GM21367 (cell line): ENCODE measurements around the gene COX7B2.

Experiments
- ATAC-seq: cut with Tn5 transposase; IDR thresholded peaks from one replicate; pipeline ENCODE4 v1.9.1; 2021; ENCODE audit not compliant: unreplicated experiment

COX7B2 gene, protein sequence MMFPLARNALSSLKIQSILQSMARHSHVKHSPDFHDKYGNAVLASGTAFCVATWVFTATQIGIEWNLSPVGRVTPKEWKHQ

DNA sequence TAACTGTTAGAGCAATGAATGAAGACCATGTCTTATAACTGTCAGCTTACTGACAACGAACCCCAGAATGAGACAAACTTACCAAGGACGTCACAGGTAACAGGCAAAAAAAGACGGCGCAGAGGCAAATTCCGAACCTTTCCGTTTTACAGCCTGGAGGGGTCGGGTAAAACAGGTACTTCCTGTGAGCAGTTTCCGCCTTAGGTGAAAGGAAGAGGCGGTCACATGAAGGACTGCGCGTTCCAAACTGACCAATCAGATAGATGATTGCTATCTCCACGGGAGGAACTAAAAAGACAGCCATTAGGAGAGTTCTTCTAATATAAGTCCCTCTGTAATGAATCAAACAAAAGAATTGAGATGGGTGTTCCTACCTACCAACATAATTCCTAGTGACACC, at the start of gene COX7B2:
Gene COX7B2 (minus strand): TSS at position 168 of the 400 bp plus-strand sequence. CDS start 174,053 bp downstream, outside the sequence.
- no peak for ATAC-seq

DNA sequence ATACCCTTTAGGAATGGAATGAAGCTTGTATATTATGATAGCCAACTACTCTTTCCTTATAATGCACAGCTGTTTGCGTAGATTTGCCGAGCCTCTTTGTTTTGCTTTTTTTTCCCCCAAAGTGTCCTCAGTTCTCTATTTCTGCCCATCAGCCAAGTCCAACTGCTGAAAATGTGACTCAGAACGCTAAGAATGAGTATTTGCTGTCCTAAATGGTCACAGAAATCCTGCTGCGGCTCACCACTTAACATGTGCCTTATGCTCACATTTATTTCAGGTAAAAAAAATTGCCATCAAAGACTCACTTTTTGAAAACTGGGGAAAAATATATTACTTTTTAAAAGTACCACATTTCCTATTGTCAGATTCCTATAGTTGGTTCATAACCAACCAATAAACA, 47.4 kb upstream of the COX7B2 start:
- no peak for ATAC-seq

DNA sequence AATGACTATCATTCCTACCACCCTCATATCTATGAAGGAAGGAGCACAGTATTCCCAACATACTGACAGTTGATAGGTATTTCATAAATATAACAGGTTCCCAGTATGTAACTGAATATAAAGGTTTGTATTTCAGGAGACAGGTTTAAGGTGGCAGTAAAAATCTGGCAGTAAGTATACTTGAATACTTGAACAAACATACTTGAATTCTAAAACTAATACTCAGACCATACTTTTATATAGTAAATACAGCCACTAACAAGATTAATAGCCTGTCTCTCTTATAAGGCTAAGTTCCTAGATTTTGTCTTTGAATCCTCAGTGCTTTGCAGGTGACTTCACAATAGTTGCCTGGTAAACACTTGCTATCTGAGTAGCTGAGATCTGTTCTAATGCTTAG, 46.6 kb upstream of the COX7B2 start:
- ATAC-seq, result no peak

DNA sequence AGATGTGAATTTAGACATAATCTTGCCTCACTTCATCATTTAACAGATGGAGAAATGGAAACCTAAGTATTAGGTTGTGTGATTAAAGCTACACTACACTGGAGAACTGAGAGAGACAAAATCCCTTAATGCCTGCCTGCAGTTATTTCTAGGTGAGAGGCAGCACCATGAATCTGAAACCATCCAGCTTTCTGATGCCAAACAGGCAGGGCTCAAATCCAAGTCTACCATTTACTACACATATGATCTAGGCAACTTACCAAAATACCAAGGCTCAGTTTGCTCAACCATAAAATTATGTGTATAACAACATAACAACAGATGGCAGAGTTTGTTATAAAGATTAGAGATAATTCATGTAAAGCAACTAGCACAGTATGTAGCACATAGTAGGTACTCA, 45.6 kb upstream of the COX7B2 start:
- no peak for ATAC-seq

DNA sequence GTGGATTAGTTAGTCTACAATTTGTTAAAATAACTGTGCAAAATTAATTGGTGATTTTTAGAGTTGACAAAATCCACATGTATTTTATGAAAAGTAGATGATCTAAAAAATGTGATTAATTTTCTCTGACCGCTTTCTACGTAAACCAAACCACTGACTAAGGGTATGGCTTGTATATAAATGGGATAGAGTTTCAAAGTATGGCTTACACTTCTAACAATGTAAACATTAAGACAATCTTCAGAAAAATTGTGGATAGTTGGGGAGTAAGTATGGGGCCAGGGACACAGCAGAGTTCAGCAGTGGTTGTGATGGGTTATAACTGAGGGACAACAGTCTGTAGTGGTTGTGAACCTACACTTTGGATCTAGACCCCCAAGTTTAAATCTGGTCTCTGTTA, 44.5 kb upstream of the COX7B2 start:
- ATAC-seq, result no peak

DNA sequence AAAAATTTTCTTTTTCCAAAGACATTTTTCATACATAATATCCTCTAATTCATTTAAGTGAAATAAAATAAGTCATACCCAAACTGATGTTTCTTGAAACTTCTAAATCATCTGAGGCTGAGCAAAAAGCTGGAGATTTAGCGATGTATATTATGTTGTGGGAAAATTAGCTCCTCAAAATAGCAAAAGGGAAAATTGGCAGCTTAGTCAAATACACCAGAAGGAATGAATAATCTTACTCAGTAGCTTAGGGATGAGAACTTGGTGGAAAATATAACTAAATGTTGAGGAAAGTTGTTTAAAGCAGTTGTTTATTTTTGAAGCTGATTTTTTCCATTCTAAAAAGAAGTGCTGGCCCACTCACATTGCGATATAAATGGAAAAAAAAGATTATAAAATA, 43.4 kb upstream of the COX7B2 start:
- no peak for ATAC-seq

DNA sequence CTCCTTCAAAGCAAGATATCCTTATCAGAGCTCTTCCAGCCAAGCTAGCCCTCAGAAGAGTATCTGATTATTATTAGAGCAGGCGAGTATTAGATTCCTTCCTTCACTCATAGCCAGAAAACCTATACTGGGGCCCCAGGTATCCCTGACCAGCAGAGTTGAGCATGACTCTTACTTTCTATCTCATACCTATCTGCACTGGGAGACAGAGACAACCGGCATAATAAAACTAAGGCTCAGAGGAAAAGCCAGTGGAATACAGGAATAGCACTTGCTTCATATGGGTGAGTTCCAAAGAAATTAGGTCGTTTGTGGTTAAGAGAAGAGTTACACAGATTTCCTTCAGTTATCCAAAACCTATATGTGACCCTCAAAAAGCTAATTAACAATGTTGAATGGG, 41.8 kb upstream of the COX7B2 start:
- no peak for ATAC-seq

DNA sequence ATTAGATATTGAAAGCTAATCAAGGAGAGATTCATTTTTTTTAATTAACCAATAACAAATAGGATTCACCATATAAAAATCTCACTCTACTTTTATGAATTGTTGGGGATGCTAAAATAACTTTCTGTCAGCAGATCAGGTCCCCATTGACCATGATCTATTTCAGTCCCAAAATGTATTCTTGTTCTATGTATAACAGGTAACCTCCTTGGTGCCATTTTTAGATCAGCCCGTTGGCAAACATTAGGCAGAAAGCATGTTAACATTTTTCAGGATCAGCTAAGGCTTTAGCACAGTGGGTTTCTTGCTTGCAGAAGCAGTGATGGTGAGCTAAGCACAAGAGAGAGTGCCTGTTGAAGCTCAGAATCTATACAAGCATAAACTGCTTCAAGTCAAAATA, 40.8 kb upstream of the COX7B2 start:
- ATAC-seq, result no peak

DNA sequence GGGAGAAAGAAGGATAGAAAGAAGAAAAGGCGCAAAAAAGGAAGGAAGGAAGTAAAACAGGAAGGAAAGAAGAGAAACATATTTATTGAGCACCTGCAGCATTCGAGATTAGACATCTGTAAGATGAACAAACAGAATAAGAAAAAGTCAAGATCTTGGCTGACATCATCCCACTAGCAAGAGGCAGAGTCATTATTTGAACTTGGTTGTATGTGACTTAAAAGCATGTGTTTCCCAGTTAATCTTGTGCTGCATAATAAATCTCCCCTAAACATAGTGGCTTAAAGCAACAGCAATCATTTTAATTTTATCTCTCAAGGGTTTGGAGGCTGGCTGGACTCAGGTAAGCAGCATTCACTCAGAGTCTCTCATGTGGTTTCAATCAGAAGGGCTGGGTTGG, 38.5 kb upstream of the COX7B2 start:
- ATAC-seq, result no peak

DNA sequence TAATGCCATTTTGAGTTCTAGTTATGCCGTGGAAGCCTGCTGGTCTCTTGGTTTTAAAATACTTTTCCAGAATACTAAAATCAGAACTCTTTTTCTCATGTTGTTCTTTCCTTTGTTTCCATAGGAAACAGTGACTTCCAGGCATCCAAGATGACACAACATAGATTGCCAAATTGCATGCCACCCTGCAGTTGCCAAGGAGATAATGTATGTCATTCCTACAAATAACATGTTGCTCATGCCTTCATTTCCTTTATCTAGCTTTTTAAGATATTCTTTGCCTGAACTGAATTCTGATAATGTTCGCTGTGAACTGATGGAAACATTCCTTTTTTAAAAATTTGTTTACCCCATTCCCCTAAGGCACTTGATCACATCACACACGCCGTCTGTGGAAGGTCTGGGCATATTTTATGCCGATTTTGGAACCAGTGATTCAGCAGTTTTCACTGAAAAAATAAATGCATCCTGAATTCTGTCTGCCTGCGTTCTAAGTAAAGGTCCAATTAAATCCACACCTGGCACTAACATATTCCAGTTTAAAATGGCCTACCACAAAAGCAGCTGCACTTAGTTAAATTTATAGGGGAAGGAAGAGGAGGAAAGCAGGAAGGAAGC, 38.0 kb upstream of the COX7B2 start:
- no peak for ATAC-seq

DNA sequence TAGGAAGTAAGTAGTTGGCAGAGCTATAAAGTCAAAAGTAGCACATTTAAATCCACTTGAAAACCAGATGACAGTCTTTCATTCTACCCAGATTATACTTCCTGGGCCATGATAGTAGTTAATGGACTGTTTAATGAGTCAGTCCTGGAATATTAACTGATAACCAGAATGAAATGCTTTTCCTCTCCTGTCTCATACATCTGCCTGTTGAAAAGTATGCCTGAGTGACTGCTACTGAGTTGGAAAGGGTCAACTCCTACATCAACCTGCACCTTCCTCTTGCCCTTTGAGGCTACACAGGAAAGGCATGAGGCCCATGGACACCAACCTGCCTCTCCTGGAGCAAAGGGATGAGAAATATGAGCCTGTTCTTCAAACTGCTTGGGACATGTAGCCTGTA, 36.0 kb upstream of the COX7B2 start:
- ATAC-seq, result no peak

DNA sequence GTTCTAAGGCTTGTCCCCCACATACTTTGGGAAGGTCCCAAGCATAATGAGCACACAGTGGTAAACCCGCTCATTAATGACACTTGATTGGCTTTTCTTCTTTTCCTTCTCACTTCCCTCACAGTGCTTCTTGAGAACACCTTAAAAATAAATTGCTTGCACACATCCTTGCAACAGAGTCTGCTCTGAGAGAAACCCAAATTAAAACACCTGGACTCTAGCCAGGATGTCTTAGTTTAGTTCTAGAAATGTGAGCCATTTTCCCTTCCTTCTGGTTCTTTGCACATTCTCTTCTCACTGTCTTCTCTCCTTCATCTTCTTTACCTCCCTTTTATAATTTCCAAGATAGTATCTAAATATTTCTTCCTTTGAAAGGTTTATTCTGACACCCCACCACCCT, 35.3 kb upstream of the COX7B2 start:
- ATAC-seq, result no peak

DNA sequence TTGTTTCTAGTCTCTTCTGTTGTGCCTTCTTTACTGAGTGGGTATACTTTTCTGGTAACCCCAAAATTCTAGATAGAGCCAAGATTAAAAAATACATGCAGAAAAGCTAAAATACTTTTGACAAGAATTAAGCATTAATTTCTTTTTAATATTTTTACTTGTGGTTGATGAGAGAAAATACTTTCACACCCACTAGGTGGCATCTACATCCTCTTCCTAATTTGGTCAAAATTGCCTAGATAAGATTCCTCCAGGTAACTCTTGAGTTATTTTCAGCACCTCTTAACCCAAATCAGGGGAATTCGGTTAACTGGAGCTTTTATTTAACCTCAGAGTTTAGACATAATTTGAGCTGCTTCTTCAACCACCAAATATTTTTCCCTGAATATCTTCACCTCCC, 28.4 kb upstream of the COX7B2 start:
- no peak for ATAC-seq

DNA sequence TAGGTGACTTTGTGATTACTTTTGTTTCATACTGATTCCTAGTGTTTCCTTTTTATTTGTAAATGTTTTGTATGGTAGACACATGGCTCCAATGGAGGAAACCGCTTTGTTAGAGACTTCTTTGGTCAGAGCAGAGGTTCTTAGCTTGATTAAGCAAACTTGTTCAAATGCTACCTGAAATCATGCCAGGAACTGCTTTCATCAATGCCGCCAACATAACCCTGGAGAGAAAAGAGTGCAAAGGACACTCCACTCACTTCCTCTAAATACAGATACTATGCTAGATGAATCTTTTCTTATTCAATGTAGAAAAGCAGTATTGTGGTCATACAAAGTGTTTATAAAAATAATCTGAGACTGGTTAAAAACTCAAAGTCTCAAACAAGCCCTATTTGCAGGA, 25.7 kb upstream of the COX7B2 start:
- ATAC-seq, result no peak

DNA sequence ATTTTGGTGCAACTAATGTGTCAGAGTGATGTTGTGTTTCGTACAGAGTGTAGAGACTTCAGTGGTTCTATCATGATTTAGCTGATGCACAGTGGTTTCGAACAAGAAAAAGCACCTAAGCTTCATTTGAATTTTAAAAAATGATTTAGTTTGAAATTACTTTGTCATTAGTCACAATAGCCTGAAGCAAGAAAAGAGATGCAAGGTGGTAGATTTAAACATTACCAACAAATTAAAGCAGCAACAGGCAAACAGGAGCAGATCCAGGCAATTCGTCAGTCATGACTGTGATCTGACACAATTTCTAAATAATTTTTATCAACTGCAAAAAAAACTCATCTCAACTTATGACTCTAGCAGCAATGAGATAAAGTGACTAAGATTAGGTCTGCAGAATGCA, 24.6 kb upstream of the COX7B2 start:
- no peak for ATAC-seq

DNA sequence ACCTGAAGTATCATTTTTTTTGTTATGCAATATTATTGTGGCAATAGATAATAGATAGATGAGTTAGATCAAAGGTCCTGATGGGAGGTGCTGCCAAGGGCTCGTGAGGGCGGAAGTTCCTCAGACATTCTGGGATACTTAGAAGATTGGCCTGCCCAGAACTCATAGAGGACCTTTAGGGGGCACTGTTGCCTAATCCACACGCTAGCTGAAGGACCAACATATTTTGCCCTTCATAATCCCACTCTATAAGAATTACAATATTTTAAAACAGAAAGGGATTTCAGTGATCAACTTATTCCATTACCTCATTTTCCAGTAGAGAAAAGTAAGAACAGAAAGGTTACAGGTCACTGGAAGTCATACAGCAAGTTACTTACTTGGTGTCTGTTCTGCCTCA, 22.9 kb upstream of the COX7B2 start:
- no peak for ATAC-seq

DNA sequence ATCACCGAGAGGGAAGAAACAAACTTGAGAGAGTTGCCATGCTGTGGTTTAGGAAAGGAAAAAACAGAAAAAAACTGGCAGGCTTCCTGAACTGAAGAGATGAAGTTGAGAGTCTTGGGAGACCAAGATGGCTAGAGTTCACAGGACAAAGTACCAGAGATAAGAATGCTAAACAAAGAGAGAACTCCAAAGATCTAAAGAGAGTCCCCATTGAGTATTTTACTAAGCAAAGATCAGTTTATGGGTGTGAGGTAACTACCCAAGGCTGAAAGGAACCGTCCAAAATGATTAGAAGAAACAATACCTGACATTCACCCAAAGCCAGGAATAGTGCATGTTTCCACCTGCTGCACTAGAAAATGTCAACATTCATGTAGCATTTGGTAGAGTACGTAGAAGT, 21.8 kb upstream of the COX7B2 start:
- no peak for ATAC-seq

DNA sequence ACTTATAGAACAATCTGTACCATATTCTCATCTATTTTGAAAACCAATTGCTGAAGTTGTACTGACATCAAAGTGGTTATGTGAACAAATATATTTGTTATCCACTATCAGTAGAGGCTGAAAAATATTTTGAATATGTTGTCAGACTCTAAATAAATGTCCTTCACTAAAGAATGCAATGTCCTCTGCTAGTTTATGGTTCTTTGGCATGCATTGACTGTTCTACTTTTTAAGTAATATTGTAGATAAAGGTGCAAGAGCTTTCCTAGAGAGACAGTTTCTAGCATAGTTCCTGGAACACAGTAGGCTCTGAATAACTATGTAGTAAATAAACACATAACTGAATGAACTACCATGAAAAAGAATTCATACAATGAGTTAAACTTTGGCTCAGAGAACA, 18.2 kb upstream of the COX7B2 start:
- ATAC-seq, result no peak

DNA sequence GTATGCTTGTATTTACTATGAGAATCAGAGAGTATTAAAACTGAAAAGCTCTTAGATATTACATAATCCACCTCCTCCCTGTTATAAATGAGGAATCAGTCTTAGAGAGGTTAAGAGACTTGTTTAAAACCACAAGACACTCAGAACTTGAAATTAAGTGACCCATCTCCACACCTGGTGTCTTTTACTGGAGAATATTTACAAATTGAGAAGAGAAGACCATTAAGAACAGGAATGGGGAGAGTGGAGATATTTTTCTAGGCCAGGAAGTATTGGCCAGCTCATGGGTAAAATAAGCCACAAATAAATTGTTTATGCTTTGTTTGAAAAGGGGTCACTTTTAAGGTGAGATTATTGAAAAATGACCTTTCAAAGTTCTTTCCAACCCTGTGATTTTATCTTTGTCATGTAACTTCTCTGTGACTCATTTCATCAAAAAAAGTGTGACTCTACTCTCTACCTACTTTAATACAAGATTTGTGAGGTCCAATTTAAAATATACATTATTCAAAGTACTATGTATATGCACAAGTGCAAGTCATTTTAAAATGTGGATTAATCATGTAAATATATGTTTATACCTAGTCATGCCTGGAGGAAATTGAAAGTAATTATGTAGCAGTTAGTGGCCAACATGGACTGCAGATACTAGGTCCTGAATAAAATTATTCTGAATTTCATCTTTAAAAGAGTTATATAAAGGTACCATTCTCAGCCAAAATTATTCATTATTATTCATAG, 15.9 kb upstream of the COX7B2 start:
- no peak for ATAC-seq

DNA sequence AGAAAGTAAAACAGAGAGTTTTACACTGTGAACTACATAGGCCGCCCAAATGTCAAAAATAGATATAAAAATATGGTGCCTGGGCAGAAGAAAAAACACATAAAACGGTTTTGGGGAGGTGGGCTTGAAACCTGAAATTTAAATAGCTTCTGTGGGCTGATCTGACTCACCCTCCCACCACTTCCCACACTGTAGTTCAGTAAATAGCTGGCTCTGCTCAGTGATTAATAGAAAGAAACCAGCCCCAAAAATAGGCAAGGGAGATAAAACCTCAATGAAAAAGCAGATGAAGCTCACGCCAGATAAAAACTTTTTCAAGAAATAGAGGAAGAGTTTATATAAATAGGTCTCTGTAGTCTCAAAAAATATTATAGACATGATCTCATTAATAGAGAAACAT, 13.2 kb upstream of the COX7B2 start:
- no peak for ATAC-seq

DNA sequence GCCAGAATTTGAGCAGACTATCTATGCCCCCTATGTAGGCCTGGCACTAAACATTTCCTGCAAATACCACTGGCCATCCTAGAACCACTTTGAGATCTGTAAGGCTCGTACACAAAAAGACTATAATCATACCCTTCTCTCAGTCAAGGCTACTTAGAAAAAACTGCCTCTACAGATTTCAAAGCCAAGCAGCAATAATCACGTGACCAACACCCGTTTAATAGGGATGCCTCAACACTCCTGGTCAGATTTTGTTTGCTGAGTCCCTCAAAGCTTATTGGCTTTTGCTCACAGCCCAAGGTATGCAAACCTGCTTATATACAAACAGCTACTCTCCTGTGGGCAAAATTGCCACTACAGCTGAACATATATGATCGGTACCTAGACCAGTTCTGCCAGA, 897 bp downstream of the COX7B2 start:
- no peak for ATAC-seq

DNA sequence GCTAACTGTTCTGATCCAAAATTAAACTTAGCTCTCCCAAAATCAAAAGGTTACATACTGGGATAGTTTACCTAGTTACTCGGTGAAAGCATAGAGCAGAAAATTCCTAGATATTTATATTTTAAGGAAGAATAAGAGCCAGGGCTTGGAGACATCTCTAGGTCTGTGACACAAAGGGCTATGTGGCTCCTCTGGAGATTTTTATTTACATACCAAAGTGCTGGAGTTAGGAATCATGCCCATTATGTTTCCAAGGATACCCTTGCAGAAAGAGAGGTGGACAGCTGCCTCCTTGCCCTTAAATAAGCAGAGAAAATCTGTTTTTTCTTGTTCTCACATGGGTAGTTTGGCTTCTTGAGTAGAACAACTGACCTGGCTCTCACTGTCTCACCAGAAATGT, 9.0 kb downstream of the COX7B2 start:
- ATAC-seq, result no peak

DNA sequence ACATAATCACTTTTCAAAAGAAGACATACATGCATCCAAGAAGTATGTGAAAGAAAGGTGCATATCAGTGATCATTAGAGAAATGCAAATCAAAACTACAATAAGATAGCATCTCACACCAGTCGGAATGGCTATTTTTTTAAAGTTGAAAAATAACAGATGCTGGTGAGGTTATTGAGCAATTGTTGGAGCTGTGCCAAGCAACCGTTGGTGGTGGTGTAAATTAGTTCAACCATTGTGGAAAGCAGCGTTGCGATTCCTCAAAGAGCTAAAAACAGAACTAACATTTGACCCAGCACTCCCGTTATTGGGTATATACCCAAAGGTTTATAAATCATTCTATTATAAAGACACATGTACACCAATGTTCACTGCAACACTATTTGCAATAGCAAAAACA, 14.2 kb downstream of the COX7B2 start:
- ATAC-seq, result no peak
